GM21515 (cell line): Measurements from ENCODE around the gene OXNAD1.
A peak's percentile ranks its signal among the peaks of the same experiment; 100 is the strongest.

Experiments
- ATAC-seq: cut with Tn5 transposase; IDR thresholded peaks from one replicate; pipeline ENCODE4 v1.9.1; 2021; ENCODE audit not compliant: unreplicated experiment

The OXNAD1 gene

GRCh38 chr3:16273867-16274266 lies 8.9 kb downstream of the OXNAD1 start:
- no peak for ATAC-seq

DNA sequence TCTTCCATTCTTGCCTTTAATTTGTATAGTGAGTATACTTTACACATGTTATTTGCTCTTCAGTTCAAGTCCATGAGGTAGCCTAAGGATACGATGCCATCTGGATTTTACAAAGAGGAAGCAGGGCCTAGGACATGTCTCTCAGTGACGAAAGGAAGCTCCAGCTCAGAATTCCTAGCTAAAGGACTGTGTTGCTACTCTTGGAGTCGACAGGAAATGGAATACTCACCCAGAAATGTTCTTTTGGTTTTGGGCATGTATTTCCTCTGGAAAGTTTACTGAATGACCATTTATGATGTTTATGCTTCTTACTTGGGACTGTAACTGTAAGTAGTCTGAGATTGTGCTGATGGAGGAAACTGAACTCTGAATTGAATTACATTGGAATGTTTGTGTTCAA lies 12.5 kb downstream of the OXNAD1 start:
- ATAC-seq: no peak

- ATAC-seq: no peak
Measured at GRCh38 chr3:16279010-16279801, 14.2 kb downstream of the OXNAD1 start.

GRCh38 chr3:16280671-16281070 lies 15.7 kb downstream of the OXNAD1 start:
- ATAC-seq: no peak

- no peak for ATAC-seq
Measured at GRCh38 chr3:16284633-16285032, 19.6 kb downstream of the OXNAD1 start.

DNA sequence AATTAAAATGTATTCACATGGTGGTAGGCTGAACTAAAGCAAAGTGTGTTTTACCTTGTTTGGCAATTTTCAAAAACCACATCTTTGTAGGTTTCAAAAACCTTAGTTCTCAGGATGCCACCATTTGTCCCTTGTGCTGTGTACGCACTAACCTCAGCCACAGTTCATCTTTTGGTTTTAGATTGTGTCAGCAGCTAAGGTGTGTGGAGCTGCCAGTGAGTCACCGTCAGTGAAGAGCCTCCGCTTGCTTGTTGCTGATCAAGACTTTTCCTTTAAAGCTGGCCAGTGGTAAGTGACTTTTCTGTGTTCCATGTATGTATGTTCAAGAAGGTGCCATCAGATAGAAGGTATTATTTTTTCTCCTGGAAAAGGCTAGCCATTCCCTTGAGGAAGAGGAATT lies 21.1 kb downstream of the OXNAD1 start:
- ATAC-seq: peak; percentile 77

DNA sequence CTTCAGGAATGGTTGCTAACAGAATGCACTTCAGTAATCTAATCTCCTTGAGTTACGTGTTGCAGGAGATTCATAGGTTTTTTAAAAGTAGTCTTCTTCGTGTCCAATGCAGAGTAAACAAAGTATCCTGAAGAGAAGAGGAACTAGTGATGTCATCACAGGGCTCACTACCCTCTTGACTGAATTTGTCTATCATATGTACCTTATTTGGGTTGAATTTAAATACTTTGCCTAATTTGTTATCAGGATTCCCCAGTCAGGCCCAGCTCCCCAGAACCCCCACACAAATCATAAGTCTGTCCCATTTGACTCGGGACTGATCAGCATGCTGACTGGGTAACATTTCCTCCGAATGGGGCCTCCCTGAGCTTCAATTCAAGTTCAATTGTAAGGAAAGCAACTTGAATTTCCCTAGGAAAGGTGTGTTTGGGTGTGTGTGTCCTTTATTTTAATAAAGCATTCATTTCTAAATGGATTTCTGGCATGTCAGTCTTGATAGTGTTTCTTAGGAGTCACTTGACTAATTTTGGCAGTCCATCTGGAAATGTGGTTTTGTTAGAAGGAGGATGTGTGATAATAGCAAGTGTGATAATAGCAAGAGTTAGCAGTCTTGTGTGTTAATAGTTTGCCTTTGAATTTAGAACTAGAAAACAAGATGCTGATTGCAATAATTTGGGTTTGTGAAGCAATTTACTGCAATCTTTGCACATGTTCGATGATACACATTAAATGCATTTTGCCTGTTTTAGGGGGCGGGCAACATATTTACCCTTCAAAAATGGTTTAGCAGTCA lies 21.9 kb downstream of the OXNAD1 start:
- peak; percentile 4 for ATAC-seq

GRCh38 chr3:16288664-16289063 lies 23.7 kb downstream of the OXNAD1 start:
- ATAC-seq: no peak

DNA sequence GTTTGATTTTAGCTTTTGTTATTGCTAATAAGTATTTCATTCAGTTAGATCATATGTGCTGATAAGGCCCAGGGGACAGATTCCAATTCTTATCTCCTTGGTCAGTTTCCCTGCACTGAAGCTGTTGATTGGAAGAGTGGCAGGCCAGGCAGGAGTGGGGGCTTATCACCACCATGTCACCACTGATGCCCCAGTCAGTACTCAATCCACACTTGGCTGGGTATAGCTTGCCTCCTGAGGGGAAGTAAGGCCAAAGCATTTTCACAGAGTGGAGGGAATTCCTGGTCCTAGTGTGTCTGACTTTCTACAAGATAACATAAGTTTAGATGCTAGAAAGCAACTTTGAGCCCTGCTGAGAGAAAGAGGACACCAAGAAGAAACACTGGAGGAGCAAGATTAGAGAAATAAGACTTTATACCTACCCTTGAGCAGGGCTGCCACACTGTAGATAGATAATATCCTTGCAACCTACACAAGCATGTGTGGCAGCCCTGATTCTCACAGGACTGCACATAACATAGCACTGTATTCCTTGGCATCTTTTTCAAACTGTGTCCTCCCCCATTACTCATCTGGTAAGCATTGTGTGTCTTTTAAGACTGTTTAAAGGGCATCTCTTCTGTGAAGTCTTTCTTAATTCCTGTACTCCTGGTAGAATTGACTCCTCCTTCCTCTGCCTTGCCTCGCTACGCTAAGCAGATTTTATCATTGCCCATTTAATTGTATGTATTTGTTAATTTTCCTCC lies 24.3 kb downstream of the OXNAD1 start:
- ATAC-seq: no peak

DNA sequence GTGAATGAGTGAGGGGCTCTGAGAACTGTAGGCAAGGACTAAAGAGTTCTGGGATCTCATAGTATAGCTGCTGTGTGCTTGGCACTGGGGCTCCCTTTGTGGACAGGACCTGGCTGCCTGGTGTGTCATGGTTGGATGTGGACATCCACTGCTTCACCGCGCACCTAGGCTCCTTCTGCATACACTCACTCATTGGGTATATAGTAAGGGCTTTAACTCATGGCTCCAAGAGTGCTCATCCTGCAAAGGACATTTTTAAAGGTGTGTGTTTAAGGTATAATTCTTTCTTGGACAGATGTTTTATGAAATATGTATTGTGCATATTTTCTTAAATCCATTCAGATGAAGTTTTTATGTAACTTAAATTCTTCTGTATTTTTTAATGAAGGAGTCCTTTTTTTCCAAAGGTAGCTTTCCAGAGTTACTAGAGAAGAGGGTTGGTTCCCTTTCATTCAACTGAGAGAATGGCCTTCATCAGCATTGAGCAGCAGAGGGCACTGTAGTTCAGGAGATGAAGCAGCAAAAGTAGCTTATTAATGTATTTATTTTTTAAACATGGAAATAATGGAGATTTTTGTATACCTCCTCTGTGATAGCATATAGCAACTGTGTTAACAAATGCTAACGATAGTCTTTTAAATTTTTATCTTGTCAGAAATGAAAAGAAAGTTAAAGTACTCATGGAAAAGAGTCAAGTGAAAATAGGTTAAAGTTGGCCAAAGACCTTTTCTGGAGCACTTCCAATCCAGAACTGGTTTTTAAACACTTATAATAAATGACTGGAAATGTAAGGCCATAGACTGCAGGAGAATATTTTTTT lies 25.2 kb downstream of the OXNAD1 start:
- ATAC-seq: no peak

- no peak for ATAC-seq
Measured at GRCh38 chr3:16290827-16291196, 25.8 kb downstream of the OXNAD1 start.

GRCh38 chr3:16294844-16295243 lies 29.8 kb downstream of the OXNAD1 start:
- no peak for ATAC-seq

GRCh38 chr3:16295298-16295890 lies 30.4 kb downstream of the OXNAD1 start:
- ATAC-seq: no peak

DNA sequence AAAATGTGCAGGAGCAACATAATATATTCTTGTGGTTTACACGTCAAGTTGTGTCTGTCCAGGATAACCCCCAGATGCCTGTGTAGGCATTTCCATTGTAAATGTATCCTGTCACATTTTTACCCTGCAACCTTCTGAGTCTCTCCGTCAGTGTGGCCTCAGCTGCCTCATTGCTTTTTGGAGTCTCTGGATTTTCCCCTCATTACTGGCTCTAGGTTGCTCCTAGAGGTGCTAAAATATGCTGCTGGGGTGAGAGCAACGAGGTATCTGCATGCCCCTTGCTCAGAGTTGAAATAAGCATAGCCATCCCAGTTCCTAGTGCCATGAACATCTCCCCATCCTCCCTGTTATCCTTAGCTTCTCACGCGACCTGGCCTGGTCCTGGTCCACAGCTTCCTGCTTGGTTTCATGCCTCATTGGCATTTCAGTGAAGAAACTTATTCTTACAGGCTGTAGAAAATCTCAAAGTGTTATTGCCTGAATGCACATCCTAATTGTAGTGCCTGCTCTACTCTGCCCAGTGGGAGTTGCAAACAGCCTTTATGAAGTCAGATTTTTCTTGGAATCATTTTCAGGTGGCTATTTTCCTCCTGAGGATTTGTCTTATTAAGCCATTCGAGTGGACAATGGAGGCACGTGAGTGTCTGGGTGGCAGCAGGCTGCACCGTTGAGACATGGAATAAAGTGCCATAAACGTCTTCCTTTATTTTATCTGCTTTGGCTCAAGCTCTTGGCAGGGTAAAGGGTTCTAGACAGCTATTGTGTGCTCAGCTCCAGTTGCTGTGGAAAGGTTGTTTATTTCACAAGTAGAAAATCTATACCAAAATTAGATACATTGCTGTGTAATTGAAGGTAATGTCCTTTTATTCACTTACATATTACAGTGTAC lies 33.2 kb downstream of the OXNAD1 start:
- no peak for ATAC-seq

DNA sequence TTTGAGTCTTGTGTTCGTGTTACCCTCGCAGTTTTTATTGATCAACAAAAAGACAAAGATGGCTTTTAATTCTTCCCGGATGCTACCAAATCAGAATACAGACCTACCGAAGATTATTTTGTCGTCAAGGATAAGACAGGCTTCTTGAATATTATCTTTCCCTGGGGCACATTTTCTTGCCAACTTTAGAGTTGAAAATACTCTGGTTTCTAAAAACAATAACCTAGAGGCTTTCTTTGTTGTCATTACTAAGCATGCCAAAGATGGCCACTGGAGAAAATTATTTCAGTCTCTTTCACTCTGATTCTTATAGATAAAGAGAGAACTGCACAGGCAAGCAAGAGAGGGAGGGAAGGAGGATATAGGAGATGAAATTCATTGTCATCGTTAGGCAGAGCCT lies 33.9 kb downstream of the OXNAD1 start:
- no peak for ATAC-seq

- ATAC-seq: no peak
Measured at GRCh38 chr3:16299746-16300145, 34.7 kb downstream of the OXNAD1 start.

DNA sequence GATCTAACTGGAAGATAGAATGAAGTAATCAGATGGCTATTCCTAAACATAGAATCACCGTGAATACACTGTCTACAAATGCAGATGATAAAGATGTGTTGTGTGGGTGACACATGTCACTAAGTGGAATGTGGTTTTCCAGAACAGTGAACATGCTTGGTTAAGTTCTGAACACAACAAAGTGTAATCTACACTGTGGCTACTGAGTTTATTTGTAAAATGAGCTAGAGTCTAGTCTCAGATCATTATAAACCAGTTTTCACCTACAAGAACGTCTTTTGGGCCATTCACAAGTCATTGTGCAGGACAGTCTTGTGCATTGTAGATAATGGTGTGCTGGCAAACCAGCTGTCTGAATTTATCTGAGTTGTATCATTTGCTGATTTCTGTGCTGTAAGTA lies 35.3 kb downstream of the OXNAD1 start:
- ATAC-seq: no peak

DNA sequence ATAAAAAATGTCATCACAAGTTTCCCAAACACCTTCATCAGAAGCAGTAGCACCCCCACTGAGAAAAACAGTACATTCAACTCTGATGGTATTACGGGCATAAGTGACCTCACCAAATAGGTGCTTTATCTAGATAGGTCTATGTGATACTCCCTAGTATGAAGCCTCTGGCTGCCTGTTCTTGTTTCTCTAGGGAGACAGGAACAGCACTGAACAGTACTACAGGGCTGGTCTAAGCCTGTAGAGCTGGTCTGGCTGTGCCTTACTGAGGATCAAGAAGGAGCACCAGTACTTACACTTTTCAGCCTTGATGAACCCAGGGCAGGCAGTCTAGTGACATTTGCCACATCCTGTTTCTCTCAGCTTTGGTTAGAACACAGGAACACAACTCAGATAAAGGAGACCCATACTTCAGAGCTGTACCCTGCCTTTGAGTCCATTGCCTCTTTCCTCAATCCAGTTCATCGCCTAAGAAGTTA lies 35.9 kb downstream of the OXNAD1 start:
- peak; percentile 58 for ATAC-seq

DNA sequence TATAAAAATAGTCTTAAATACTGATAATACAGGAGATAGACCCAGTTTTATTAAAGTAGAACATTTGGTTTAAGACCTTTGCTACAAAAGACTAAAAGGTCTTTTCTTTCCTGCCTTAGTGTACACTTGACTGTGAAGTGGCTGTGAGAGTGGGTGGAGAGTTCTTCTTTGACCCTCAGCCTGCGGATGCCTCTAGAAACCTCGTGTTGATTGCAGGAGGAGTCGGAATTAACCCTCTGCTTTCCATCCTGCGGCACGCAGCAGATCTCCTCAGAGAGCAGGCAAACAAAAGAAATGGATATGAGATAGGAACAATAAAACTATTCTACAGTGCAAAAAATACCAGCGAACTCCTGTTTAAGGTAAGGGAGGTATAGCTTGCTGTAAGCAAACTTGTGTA lies 36.5 kb downstream of the OXNAD1 start:
- ATAC-seq: no peak
